T1000 (cell line): ENCODE data around the gene TRIM26.
A peak's percentile ranks its signal among the peaks of the same experiment; 100 is the strongest.
"Not testable (repeated sequence)": the region's sequence is repeated elsewhere in the genome, so short reads cannot be mapped to it uniquely, and the experiment has no call there.

Source experiments
- DNase-seq: peaks from one replicate; lab custom pipeline; 2025; ENCODE audit warnings: mixed read lengths; lab: John Stamatoyannopoulos, UW

TRIM26 gene

DNA sequence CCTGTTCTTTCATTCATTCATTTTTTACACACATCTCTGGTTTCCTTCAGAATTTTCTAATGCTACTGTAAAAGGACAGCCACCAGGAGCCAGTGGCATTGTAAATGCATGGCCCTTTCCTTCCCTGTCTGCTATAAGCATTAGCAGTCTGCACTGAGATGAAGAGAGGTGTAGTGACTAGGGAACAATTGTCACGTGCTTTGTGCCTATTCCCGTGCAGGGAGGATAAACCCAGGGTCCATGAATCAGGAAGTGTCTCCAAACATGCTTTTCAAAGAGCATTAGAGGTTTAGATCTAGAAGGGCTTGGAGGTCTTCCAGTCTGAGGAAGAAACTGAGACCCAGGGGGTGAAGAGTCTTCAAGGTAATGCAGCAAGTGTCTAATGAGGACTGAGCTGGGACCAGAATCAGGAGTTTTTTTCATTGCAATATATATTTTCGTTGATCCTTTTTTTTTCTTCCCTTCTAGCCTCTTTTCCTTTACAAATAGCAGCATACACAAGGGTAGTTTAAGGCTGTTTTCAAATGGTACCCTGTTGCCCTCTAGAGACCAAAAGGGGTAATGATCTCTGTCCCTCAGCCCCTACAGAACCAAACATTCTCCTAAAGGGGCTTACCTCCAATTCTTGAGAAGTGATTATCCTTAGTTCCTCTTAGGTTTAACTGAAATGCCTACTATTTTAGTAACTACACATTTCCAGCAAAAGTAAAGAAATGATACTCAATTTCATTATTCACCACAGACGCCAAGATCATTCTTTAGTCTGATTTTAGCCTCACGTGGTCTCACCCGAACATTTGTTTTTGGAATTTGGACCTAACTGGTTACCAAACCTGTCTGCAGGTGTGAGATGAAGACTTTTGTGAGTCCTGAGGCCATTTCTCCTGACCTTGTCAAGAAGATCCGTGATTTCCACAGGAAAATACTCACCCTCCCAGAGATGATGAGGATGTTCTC is 43.3 kb downstream of the TRIM26 start:
- DNase-seq = peak; percentile 13

DNA sequence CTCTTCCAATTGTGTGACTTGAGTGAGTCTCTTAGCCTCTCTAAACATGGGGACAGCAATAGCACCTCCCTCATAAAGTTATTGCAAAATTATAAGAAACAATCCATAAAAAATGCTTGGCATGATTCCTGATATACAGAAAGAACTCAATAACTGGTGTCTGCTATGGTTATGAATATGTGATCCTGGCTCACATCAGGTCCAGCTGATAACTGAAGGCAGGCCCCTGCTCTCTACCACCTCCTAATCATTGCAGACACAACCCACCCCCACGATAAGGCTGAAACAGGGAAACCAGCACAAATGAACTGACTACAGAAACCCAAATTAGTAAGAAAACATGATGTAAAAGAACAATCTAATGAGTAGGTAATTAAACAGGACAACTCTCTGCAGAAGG is 44.5 kb downstream of the TRIM26 start:
- no peak for DNase-seq

- DNase-seq = no peak
Observed at GRCh38 chr6:30167101-30167500, 46.1 kb downstream of the TRIM26 start.

DNA sequence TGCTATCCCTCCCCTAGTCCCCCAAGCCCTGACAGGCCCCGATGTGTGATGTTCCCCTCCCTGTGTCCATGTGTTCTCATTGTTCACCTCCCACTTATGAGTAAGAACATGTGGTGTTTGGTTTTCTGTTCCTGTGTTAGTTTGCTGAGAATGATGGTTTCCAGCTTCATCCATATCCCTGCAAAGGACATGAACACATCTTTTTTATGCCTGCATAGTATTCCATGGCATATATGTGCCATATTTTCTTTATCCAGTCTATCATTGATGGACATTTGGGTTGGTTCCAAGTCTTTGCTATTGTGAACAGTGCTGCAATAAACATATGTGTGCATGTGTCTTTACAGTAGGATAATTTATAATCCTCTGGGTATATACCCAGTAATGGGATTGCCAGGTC is 48.0 kb downstream of the TRIM26 start:
- DNase-seq = not testable (repeated sequence)

DNA sequence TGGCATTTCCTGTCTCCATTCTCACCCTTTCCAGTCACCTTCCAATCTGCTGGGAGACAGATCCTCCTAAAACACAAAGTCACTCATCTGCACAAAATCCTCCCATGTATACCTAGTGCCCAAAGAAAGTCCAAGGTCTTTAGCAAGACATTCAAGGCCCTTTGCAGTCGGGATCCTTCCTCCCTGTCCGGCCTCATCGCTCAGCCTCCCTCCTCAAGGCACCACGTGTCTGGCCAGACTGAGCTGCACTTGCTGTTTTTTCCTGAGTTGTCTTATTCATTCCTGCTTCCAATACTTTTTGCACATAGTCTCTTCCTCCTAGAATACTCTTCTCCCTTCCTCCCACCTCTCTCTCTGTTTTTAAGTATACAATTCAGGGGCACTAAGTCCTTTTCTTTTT is 48.5 kb downstream of the TRIM26 start:
- DNase-seq = no peak

DNA sequence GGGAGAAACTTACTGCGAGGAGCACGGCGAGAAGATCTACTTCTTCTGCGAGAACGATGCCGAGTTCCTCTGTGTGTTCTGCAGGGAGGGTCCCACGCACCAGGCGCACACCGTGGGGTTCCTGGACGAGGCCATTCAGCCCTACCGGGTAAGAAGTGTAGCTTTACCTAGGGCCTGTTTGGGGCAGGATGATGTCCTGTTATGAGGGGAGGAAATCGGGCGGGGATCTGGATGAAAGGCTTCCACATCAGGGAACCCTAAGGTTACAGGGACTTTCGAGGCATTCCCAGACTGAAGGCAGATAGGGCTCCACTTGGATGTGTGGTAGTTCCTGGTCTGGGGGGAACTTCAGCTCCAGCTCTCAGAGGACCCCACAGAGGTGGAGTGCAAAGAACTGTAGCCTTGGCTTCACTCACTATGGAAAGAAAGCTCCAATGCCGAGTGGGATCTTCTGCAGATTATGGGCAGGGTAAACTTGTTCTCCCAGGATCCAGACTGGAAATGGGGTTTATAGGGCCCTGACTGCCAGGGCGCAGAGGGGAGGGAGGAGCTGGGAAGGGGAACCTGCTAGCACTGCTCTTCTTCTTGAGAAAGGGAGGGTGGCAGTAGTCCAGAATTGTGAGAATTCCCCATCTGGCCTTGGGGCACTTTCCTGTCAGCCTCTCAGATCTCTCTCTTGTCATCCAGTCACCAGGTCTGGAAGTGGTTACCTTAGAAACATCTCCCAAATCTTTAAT is 49.1 kb downstream of the TRIM26 start:
- DNase-seq = no peak

DNA sequence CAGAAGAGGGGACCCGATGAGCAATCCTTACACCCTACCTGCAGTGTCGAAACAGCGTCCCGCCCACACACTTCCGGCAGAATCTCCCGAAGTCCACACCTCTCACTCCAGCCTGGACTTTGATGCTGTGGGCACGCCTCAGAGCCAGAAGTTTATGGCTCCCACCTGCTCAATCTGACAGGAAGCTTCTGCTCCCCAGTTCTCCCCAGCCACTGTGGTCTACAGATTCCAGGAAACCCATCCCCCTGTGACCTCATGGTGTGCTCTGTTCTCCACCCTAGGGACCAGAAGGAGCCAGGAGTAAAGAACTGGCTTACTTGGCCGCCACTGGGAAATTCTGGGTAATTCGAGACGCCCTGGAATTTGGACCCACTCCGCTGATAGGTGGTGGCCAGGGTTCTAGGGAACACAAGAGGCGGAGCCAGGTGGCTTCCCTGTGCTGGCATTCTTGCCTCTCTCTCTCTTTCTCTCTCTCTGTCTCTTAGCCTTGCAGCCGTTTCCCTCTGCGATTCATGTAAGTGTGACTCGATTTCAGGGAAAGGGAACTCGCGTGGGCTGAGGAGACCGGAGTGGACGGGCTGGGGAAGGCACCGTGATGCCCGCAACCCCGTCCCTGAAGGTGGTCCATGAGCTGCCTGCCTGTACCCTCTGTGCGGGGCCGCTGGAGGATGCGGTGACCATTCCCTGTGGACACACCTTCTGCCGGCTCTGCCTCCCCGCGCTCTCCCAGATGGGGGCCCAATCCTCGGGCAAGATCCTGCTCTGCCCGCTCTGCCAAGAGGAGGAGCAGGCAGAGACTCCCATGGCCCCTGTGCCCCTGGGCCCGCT is 49.9 kb downstream of the TRIM26 start, which contains the start of gene TRIM15:
Gene TRIM15 (plus strand): TSS at position 457 of the 828 bp plus-strand sequence. CDS start 139 bp downstream, at position 596.
- no peak for DNase-seq

GRCh38 chr6:30162265-30163089 is 50.7 kb downstream of the TRIM26 start:
- no peak for DNase-seq

DNA sequence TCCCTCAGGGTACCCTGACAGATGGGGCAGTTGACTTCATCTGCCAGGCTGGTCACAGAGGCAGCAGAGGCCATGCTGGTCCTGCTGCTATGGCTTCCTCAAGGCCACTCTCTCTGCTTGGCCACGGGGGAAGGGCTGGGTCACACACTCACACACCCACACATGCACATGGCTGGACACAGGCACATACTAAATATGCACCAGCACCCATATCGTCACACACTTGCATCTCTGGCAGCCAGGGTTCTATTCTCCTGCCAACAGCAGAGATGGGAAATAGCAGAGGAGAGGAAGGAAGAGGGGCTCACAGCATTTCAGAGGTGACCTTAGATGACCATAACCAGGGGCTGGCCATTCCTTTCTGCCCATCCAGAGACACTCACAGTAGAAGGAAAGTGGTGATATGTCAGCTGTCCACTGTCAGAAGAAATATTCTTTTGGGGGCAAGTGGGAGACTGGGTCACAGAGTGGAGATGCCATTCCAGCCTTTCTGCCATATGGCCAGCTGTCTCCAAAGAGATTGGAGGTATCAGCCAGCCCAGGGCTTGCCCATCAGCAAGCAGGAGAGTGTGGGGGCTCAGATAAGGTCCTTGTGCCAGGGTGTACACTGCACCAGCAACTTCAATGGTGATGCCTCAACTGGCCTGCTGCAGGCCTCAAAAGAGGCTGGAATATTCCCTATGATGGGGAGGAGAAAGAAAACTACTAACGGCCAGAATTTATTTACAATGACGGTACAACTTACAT is 52.2 kb downstream of the TRIM26 start, which contains the start of gene TRIM10:
Gene TRIM10 (minus strand): TSS at position 427 of the 747 bp plus-strand sequence. CDS start 353 bp downstream, at position 74.
- DNase-seq = no peak

- no peak for DNase-seq
Observed at GRCh38 chr6:30160008-30160784, 53.0 kb downstream of the TRIM26 start.

DNA sequence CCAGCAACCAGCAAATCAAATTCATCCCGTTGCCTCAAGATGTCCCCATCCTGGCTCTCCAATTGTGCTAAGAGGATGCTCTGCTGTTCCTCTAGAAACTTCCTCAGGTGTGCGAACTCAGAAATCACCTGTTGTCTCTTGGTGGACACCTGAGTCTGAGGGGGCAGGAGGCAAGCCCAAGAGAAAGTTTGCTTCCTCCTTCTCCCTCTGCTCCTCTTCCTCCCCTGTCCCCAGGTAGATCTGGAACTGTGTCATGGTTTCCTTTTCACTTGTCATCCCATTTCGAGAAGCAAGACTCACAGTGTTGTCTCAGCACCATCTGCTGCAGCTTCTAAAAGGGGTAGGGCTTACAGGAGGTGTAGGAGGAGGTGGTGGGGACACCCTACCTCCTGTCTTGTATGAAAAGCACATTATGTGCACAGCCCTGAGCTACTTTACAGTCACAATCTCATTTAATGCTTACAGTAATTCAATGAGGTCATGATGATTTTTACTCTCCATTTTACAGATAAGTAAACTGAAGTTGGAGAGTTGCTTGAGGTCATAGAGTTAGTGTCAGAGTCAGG is 54.6 kb downstream of the TRIM26 start:
- no peak for DNase-seq

DNA sequence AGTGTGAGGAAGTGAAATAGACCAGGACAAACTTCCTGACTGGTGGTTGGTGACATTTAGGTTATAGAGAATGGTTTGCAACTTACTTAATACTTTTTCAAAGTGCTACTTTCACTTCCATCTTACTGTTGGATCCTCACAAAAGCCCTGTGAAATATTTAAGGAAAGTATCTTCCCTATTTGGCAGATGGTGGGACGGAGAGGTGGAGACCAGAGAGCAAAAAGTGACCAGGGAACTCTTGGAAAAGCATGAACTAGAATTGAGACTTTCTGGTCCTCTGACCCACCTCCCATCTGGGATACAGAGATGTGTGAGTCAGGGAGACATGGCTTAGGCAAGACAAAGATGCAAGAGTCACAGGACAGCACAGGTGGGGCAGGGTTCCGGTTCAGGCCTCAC is 55.2 kb downstream of the TRIM26 start:
- no peak for DNase-seq

DNA sequence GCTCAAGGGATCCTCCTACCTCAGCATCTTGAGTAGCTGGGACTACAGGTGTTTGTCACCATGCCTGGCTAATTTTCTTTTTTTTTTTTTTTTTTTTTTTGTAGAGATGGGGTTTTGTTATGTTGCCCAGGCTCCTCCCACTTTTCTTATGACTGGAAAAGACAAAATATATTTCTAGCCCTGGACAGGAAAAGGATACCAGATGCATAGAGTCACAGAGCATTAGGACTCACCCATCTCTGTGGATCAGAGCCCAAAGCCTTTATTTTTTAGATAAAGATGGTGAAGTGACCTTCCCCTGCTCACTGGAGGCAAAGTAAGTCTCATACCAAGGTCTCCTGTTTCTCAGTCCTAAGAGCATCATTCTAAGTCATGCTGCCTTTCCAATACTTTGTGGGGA is 55.6 kb downstream of the TRIM26 start:
- DNase-seq = no peak

GRCh38 chr6:30156774-30157173 is 56.4 kb downstream of the TRIM26 start:
- DNase-seq = no peak

DNA sequence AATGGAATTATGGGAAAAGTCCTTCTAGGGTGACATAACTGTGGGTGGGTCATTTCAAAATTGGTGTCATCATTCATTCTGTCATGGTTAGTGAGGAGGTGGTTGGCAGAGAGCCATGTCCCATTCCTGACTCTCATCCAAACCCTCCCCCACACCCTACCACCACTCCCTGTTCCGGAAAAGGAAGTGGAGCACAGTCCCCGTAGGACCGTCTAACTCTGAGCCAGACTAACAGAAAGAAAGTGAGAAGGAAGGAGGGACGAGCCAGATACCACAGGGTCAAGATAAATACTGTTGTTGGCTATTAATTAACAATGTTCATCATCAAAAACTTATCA is 57.0 kb downstream of the TRIM26 start:
- peak; percentile 23 for DNase-seq

- no peak for DNase-seq
Observed at GRCh38 chr6:30155520-30156261, 57.5 kb downstream of the TRIM26 start.

DNA sequence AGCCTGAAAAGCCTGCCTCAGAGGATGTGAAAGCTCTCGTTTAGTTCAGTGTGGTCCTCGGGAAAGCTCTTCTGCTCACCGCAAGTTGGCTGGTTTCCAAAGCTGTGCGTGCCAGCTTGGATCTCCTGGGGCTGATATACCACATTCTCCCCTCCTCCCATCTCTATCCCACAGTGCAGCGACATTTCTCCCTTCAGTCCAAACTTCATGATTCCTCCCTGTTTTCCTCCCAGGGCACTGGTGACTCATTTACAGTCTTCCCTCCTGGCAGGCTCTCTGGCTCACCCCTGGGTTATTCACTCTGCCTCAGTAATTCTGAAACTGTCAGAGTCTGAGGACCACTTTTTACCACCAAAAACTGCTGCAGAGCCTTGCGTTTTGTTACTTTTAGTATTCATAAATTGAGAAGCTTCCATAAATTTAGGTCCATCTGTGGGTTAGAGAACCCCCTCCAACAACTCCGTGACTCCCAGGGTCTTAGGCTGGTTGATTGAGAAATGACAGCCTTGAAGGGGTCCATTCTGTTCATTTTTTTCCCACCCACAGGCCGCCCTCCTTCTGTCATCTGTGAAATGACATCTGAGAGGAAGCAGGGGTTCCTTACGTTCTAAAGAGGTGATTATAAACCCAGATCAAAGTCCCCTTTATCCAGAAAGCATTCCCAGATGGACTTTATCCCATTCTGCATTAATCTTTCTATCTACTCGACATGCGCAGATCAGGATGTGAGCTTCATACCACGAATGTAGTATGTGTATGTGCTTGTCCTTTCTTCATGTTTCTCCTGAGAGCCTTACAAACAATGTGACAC is 58.3 kb downstream of the TRIM26 start:
- peak; percentile 82 for DNase-seq

DNA sequence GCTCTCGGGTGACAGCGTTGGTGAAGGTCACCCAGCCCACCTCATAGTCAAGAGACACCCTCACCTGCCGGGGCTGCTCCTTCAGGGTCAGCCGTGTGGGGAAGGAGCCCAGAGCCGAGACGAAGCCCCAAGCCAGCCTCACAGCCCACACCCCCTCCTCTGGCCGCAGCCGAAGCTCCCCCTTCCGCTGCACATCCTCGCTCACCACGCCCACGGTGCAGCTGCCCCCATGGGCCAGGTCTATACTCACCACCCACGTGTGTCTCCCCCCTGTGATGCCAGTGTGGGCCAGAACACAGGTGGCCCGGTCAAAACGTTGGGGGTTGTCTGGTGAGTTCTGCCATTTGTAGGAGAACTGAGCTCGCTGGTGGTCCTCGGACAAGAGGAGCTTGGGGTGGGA is 59.1 kb downstream of the TRIM26 start:
- no peak for DNase-seq
